Naive thymus-derived CD8-positive, alpha-beta T cell (primary cell): Measurements from ENCODE around the gene MAPKBP1. TPM values are rescaled to one million over a fixed set of nuclear protein-coding genes. Genes with fewer than 3 reads are reported as not detected.

Experiments used
- ATAC-seq, 2 donors: fragments of 150-1000 bp; cut with Tn5 transposase in 1 of 2; sonication (Bioruptor Pico), chemical (Tn5 transposase) in 1 of 2; 1 replicate in 1 of 2; 2 replicates in 1 of 2; pipeline ENCODE4 v1.10.0; 2021; ENCODE audit warnings: mild to moderate bottlenecking in 2 of 2, moderate library complexity in 2 of 2
- POLR2A ChIA-PET: fragments of 350-600 bp; sonication (Branson Sonifier 250); formaldehyde crosslinking; loops from one replicate; lab custom pipeline; 2021; ENCODE audit warnings: antibody characterized with exemption; lab: Charles Lee
- DNase-seq, 10 donors: peaks; one replicate each; pipeline versions ENCODE4 v3.0.0 to v3.0.0-alpha.2; 2020 to 2022
- H3K27ac Mint-ChIP-seq, 10 donors: one replicate each; pipeline ENCODE4 v1.8.0; 2020 to 2022; ENCODE audit warnings: mild to moderate bottlenecking in 10 of 10, mixed read lengths in 10 of 10, moderate library complexity in 4 of 10, inconsistent platforms in 1 of 10
- H3K27me3 Mint-ChIP-seq, 5 donors: one replicate each; pipeline ENCODE4 v1.8.0; 2021 to 2022; ENCODE audit warnings: mixed read lengths in 5 of 5
- H3K36me3 Mint-ChIP-seq, 3 donors: one replicate each; pipeline ENCODE4 v1.8.0; 2020 to 2022; ENCODE audit warnings: mixed read lengths in 3 of 3, mild to moderate bottlenecking in 2 of 3, inconsistent platforms in 1 of 3
- H3K4me1 Mint-ChIP-seq, 4 donors: one replicate each; pipeline ENCODE4 v1.8.0; 2021 to 2022; ENCODE audit warnings: mixed read lengths in 4 of 4
- H3K4me3 Mint-ChIP-seq, 10 donors: one replicate each; pipeline ENCODE4 v1.8.0; 2020 to 2022; ENCODE audit warnings: mild to moderate bottlenecking in 10 of 10, mixed read lengths in 10 of 10, moderate library complexity in 6 of 10, inconsistent platforms in 1 of 10
- H3K9me3 Mint-ChIP-seq, 9 donors: one replicate each; pipeline ENCODE4 v1.8.0; 2020 to 2022; ENCODE audit warnings: mixed read lengths in 9 of 9, mild to moderate bottlenecking in 3 of 9, inconsistent platforms in 1 of 9, moderate library complexity in 1 of 9
- microRNA-seq: library from miRNA; unstranded; fragments of <30 nt; microRNA quantifications from one replicate; pipeline ENCODE4 v1.2.0, GENCODE V29; 2022; ENCODE audit warnings: borderline microRNAs expressed
- polyA plus RNA-seq, 3 donors: library from polyadenylated mRNA; unstranded; fragments of 300-500 nt; fragmentation: Illumina TruSeq; gene quantifications; one replicate each; pipeline ENCODE4 v1.2.3, GENCODE V29; 2021
- total RNA-seq, 8 experiments: library from RNA in 2 of 8; stranded (reverse) in 2 of 8; gene quantifications; one replicate each; pipeline ENCODE4 v1.2.3 and lab custom pipeline; 2021 to 2026

Gene MAPKBP1
- total and polyA plus RNA-seq, 5 experiments from 2014 or later: 1.5 to 39.8 (median 4.0) TPM

- no peaks in the 10 kb centered on the region for H3K27me3 Mint-ChIP-seq
- no peaks in the 10 kb centered on the region for H3K36me3 Mint-ChIP-seq
- H3K4me1 Mint-ChIP-seq: peaks cover 4 to 14% (median 12%) of the 10 kb centered on the region in 4 donors
- ATAC-seq (peak; percentile 97 to 98), DNase-seq (peak in 8 of 10 donors; percentile 19 to 75 (median 45))
- POLR2A ChIA-PET: interaction anchor here (1.1 to 1.6 kb wide), 3 partner anchors 9 to 34 kb away, joined by 3 to 4 read pairs (median 3); no protein-coding TSS in a partner anchor
- H3K27ac Mint-ChIP-seq: peak overlapping the region; percentile 11 to 96 (median 91)
- H3K9me3 Mint-ChIP-seq: no peaks in the 10 kb centered on the region
- H3K4me3 Mint-ChIP-seq: peak overlapping the region in 6 of 10 donors; percentile 1 to 29 (median 12)
Observed at GRCh38 chr15:41870689-41871081, 96.4 kb downstream of the MAPKBP1 start.

- Mint-ChIP-seq H3K4me3 (no peak overlapping the region), H3K9me3 (no peaks in the 10 kb centered on the region), H3K27me3 (no peaks in the 10 kb centered on the region), H3K4me1 (peaks cover 4 to 15% (median 13%) of the 10 kb centered on the region in 4 donors), H3K36me3 (no peaks in the 10 kb centered on the region), H3K27ac (peak overlapping the region in 9 of 10 donors; percentile 11 to 96 (median 87))
- DNase-seq (no peak), ATAC-seq (no peak)
- POLR2A ChIA-PET: interaction anchor here (1.1 to 1.6 kb wide), 3 partner anchors 10 to 33 kb away, joined by 3 to 4 read pairs (median 3); no protein-coding TSS in a partner anchor
Observed at GRCh38 chr15:41871175-41871905, 97.1 kb downstream of the MAPKBP1 start.

- no peak for ATAC-seq
- H3K36me3 Mint-ChIP-seq: no peaks in the 10 kb centered on the region
- no peak for DNase-seq
- POLR2A ChIA-PET: no interaction called here
- H3K9me3 Mint-ChIP-seq: no peaks in the 10 kb centered on the region
- peaks cover 4 to 14% (median 13%) of the 10 kb centered on the region in 4 donors for H3K4me1 Mint-ChIP-seq
- no peaks in the 10 kb centered on the region for H3K27me3 Mint-ChIP-seq
- peak overlapping the region in 6 of 10 donors; percentile 9 to 78 (median 53) for H3K27ac Mint-ChIP-seq
- H3K4me3 Mint-ChIP-seq: no peak overlapping the region
Observed at GRCh38 chr15:41872166-41872747, 98.0 kb downstream of the MAPKBP1 start.

- Mint-ChIP-seq H3K4me3 (no peak overlapping the region), H3K4me1 (peaks cover 4 to 14% (median 11%) of the 10 kb centered on the region in 4 donors), H3K27ac (peak overlapping the region in 3 of 10 donors; percentile 51 to 77 (median 68)), H3K27me3 (no peaks in the 10 kb centered on the region), H3K36me3 (no peaks in the 10 kb centered on the region), H3K9me3 (no peaks in the 10 kb centered on the region)
- no peak for ATAC-seq
- DNase-seq: no peak
- POLR2A ChIA-PET: interaction anchor here (1.5 to 1.7 kb wide), 2 partner anchors 20 to 21 kb away, joined by 4 to 6 read pairs; no protein-coding TSS in a partner anchor
Observed at GRCh38 chr15:41873711-41874110, 99.4 kb downstream of the MAPKBP1 start.

- ATAC-seq (no peak), DNase-seq (no peak)
- H3K9me3 Mint-ChIP-seq: no peaks in the 10 kb centered on the region
- peaks cover 4 to 14% (median 9%) of the 10 kb centered on the region in 4 donors for H3K4me1 Mint-ChIP-seq
- no peak overlapping the region for H3K4me3 Mint-ChIP-seq
- H3K27ac Mint-ChIP-seq: peak overlapping the region in 1 of 10 donors; percentile 74
- H3K36me3 Mint-ChIP-seq: no peaks in the 10 kb centered on the region
- POLR2A ChIA-PET: interaction anchor here (1.5 to 1.7 kb wide), 2 partner anchors 18 to 20 kb away, joined by 4 to 6 read pairs; no protein-coding TSS in a partner anchor
- peaks cover 0 to 7% (median under 1%) of the 10 kb centered on the region in 5 donors for H3K27me3 Mint-ChIP-seq
Observed at GRCh38 chr15:41874736-41875135, 100.5 kb downstream of the MAPKBP1 start.

GRCh38 chr15:41876007-41876406 lies 101.7 kb downstream of the MAPKBP1 start:
- Mint-ChIP-seq H3K9me3 (no peaks in the 10 kb centered on the region), H3K4me3 (no peak overlapping the region), H3K27me3 (peaks cover 0 to 20% (median 8%) of the 10 kb centered on the region in 5 donors), H3K36me3 (no peaks in the 10 kb centered on the region), H3K4me1 (peaks cover 0 to 12% (median 6%) of the 10 kb centered on the region in 4 donors), H3K27ac (peak overlapping the region in 2 of 10 donors; percentile 62 to 74)
- ATAC-seq (no peak), DNase-seq (no peak)
- POLR2A ChIA-PET: no interaction called here

GRCh38 chr15:41876689-41877088 lies 102.4 kb downstream of the MAPKBP1 start:
- peaks cover 0 to 1% (median 0%) of the 10 kb centered on the region in 9 donors for H3K9me3 Mint-ChIP-seq
- no peak overlapping the region for H3K4me3 Mint-ChIP-seq
- POLR2A ChIA-PET: no interaction called here
- peaks cover 4 to 12% (median 8%) of the 10 kb centered on the region in 4 donors for H3K4me1 Mint-ChIP-seq
- ATAC-seq (no peak), DNase-seq (no peak)
- no peak overlapping the region for H3K27ac Mint-ChIP-seq
- H3K36me3 Mint-ChIP-seq: no peaks in the 10 kb centered on the region
- H3K27me3 Mint-ChIP-seq: peaks cover 5 to 27% (median 14%) of the 10 kb centered on the region in 5 donors

Small RNA genes within 50 kb of the gene (microRNA-seq; reads per million reads assigned to microRNA genes)
- gene MIR4310: not detected

Other genes with a start within 250 kb of the MAPKBP1 start
- 10 to 100 TPM; 59.1 to 60.0 TPM for gene RPAP1, start 230.2 kb upstream of the MAPKBP1 start, total RNA-seq
- gene RPAP1, start 230.2 kb upstream of the MAPKBP1 start, polyA plus RNA-seq: 10 to 100 TPM in 2 of 3 donors, 1 to 10 TPM in 1; 8.0 to 19.8 (median 12.2) TPM
- gene TYRO3, start 215.3 kb upstream of the MAPKBP1 start, total RNA-seq: under 1 TPM in 1 of 2 experiments, not detected in 1; 0.05 TPM
- not detected for gene TYRO3, start 215.3 kb upstream of the MAPKBP1 start, polyA plus RNA-seq
- gene MGA, start 114.1 kb upstream of the MAPKBP1 start, total RNA-seq: 10 to 100 TPM; 63.3 to 67.6 TPM
- gene MGA, start 114.1 kb upstream of the MAPKBP1 start, polyA plus RNA-seq: 10 to 100 TPM; 12.2 to 20.6 (median 13.3) TPM
- gene JMJD7, start 53.6 kb downstream of the MAPKBP1 start, total RNA-seq: 10 to 100 TPM; 60.2 to 81.4 TPM
- gene JMJD7, start 53.6 kb downstream of the MAPKBP1 start, polyA plus RNA-seq: 10 to 100 TPM; 19.1 to 22.6 (median 20.8) TPM
- gene PLA2G4B, start 64.4 kb downstream of the MAPKBP1 start, total RNA-seq: 10 to 100 TPM; 40.1 to 64.9 TPM
- gene PLA2G4B, start 64.4 kb downstream of the MAPKBP1 start, polyA plus RNA-seq: 1 to 10 TPM in 2 of 3 donors, under 1 TPM in 1; 0.82 to 2.9 (median 1.1) TPM
- under 1 TPM; 0.81 to 0.96 TPM for gene SPTBN5, start 119.6 kb downstream of the MAPKBP1 start, total RNA-seq
- gene SPTBN5, start 119.6 kb downstream of the MAPKBP1 start, polyA plus RNA-seq: under 1 TPM in 1 of 3 donors, not detected in 2; 0.02 TPM
- 10 to 100 TPM in 1 of 2 experiments, 1 to 10 TPM in 1; 9.1 to 10.4 TPM for gene EHD4, start 198.1 kb downstream of the MAPKBP1 start, total RNA-seq
- 1 to 10 TPM; 5.2 to 7.6 (median 5.9) TPM for gene EHD4, start 198.1 kb downstream of the MAPKBP1 start, polyA plus RNA-seq
- gene PLA2G4E, start 246.6 kb downstream of the MAPKBP1 start, total RNA-seq: not detected
- gene PLA2G4E, start 246.6 kb downstream of the MAPKBP1 start, polyA plus RNA-seq: not detected